ENCODE measurements around the gene LRRC59.
"Not testable (repeated sequence)": the region's sequence is repeated elsewhere in the genome, so short reads cannot be mapped to it uniquely, and the experiment has no call there.

Gene LRRC59

GRCh38 chr17:50419577-50419976, 22.3 kb upstream of the LRRC59 start:
- H3K27me3 ChIP-seq (replicated peaks in 2 of 5; ENCODE audit: control insufficient read depth in 4 of 5, insufficient read depth in 5 of 5, low read length in 4 of 5); H3K4me3 ChIP-seq (ENCODE audit: control insufficient read depth in 1 of 7, extremely low read depth in 1 of 7, insufficient read depth in 4 of 7, low read depth in 2 of 7, low read length in 6 of 7); CTCF ChIA-PET; H3K9me3 ChIP-seq (ENCODE audit: control extremely low read depth in 1 of 5, control insufficient read depth in 4 of 5, insufficient read depth in 2 of 5, low read depth in 1 of 5, low read length in 4 of 5); H3K27ac ChIP-seq (ENCODE audit: insufficient read depth in 1 of 2, low read depth in 1 of 2, low read length in 2 of 2, poor library complexity in 1 of 2, severe bottlenecking in 2 of 2); POLR2A ChIA-PET; H3K36me3 ChIP-seq (ENCODE audit: control insufficient read depth in 4 of 4, insufficient read depth in 4 of 4, low read length in 3 of 4); DNase-seq: not testable (repeated sequence)
- WGBS (ENCODE audit: insufficient coverage), result 100% methylated on average over 9 of the region's 10 CpGs
- peaks cover 6 to 29% (median 20%) of the 10 kb centered on the region in 4 experiments for H3K4me1 ChIP-seq (ENCODE audit: control extremely low read depth in 1 of 4, control insufficient read depth in 4 of 4, insufficient read depth in 4 of 4, low read length in 3 of 4)

DNA sequence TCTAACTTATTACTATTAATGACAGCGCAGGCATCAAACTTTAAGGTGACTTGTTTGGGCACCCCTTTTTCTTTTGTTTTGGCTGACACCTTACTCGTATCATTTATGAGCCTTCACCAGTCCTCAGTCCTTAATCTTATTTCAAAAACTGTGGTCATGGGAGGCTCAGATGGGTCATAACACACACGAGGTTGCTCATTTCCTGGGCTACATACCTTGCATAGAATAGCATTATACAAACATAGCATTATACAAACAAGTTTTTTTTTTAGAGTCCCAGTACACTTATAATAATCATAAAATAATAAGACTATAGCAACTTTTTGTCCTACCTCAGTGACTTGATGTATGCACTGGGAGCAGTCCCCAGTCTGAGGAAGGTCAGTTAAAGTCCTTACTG, 17.5 kb upstream of the LRRC59 start:
- WGBS (ENCODE audit: insufficient coverage), result 95% methylated on average over 3 of the region's 3 CpGs
- CTCF ChIA-PET, result no interaction called here
- no peaks in the 10 kb centered on the region for H3K4me1 ChIP-seq (ENCODE audit: control extremely low read depth in 1 of 4, control insufficient read depth in 4 of 4, insufficient read depth in 4 of 4, low read length in 3 of 4)

GRCh38 chr17:50412188-50412732, 14.9 kb upstream of the LRRC59 start:
- no peak for DNase-seq
- Histone ChIP-seq H3K27me3 (replicated peaks in 2 of 5; ENCODE audit: control insufficient read depth in 4 of 5, insufficient read depth in 5 of 5, low read length in 4 of 5) (no peaks in the 10 kb centered on the region), H3K9me3 (ENCODE audit: control extremely low read depth in 1 of 5, control insufficient read depth in 4 of 5, insufficient read depth in 2 of 5, low read depth in 1 of 5, low read length in 4 of 5) (no peaks in the 10 kb centered on the region), H3K4me3 (ENCODE audit: control insufficient read depth in 1 of 7, extremely low read depth in 1 of 7, insufficient read depth in 4 of 7, low read depth in 2 of 7, low read length in 6 of 7) (no peak overlapping the region), H3K4me1 (ENCODE audit: control extremely low read depth in 1 of 4, control insufficient read depth in 4 of 4, insufficient read depth in 4 of 4, low read length in 3 of 4) (no peaks in the 10 kb centered on the region), H3K27ac (ENCODE audit: insufficient read depth in 1 of 2, low read depth in 1 of 2, low read length in 2 of 2, poor library complexity in 1 of 2, severe bottlenecking in 2 of 2) (no peak overlapping the region), H3K36me3 (ENCODE audit: control insufficient read depth in 4 of 4, insufficient read depth in 4 of 4, low read length in 3 of 4) (no peaks in the 10 kb centered on the region)
- WGBS (ENCODE audit: insufficient coverage), result 83% methylated on average over 3 of the region's 4 CpGs
- ChIA-PET POLR2A (interaction anchor here (0.7 kb wide), 1 partner anchor 15 kb away, joined by 3 read pairs; no protein-coding TSS in a partner anchor), CTCF (interaction anchor here (0.8 to 1.0 kb wide), 2 partner anchors 15 to 21 kb away, joined by 3 read pairs; partner anchors contain the start of gene LRRC59)

More for the DNA sequence above, 17.5 kb upstream of the LRRC59 start:
- H3K36me3 ChIP-seq (ENCODE audit: control insufficient read depth in 4 of 4, insufficient read depth in 4 of 4, low read length in 3 of 4), result no peaks in the 10 kb centered on the region
- no peaks in the 10 kb centered on the region for H3K27me3 ChIP-seq (replicated peaks in 2 of 5; ENCODE audit: control insufficient read depth in 4 of 5, insufficient read depth in 5 of 5, low read length in 4 of 5)
- H3K9me3 ChIP-seq (ENCODE audit: control extremely low read depth in 1 of 5, control insufficient read depth in 4 of 5, insufficient read depth in 2 of 5, low read depth in 1 of 5, low read length in 4 of 5), result no peaks in the 10 kb centered on the region
- DNase-seq, result no peak
- H3K4me3 ChIP-seq (ENCODE audit: control insufficient read depth in 1 of 7, extremely low read depth in 1 of 7, insufficient read depth in 4 of 7, low read depth in 2 of 7, low read length in 6 of 7), result no peak overlapping the region
- POLR2A ChIA-PET, result no interaction called here
- H3K27ac ChIP-seq (ENCODE audit: insufficient read depth in 1 of 2, low read depth in 1 of 2, low read length in 2 of 2, poor library complexity in 1 of 2, severe bottlenecking in 2 of 2), result no peak overlapping the region

DNA sequence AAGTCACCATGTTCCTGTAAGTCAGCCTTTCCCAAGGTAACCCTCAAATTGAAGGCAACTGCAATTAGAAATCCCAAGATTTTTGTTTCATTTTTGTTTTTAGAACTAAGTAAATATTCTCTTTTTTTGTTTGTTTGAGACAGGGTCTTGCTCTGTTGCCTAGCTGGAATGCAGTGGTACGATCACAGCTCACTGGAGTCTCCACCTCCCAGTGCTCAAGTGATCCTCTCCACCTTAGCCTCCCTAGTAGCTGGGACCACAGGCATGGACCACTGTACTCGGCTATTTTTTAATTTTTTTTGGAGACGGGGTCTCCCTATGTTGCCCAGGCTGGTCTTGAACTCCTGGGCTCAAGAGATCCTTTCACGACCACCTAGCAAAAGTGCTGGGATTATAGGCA, 10.6 kb upstream of the LRRC59 start:
- H3K4me3 ChIP-seq (ENCODE audit: control insufficient read depth in 1 of 7, extremely low read depth in 1 of 7, insufficient read depth in 4 of 7, low read depth in 2 of 7, low read length in 6 of 7), result no peak overlapping the region
- no peak overlapping the region for H3K27ac ChIP-seq (ENCODE audit: insufficient read depth in 1 of 2, low read depth in 1 of 2, low read length in 2 of 2, poor library complexity in 1 of 2, severe bottlenecking in 2 of 2)
- WGBS (ENCODE audit: insufficient coverage), result 100% methylated on average over 2 of the region's 4 CpGs
- no peaks in the 10 kb centered on the region for H3K9me3 ChIP-seq (ENCODE audit: control extremely low read depth in 1 of 5, control insufficient read depth in 4 of 5, insufficient read depth in 2 of 5, low read depth in 1 of 5, low read length in 4 of 5)
- POLR2A ChIA-PET, result no interaction called here
- no peak for DNase-seq
- CTCF ChIA-PET, result interaction anchor here (2.8 kb wide), 1 partner anchor 10 kb away, joined by 13 read pairs; the partner anchor contains the start of gene LRRC59
- H3K36me3 ChIP-seq (ENCODE audit: control insufficient read depth in 4 of 4, insufficient read depth in 4 of 4, low read length in 3 of 4), result no peaks in the 10 kb centered on the region
- no peaks in the 10 kb centered on the region for H3K4me1 ChIP-seq (ENCODE audit: control extremely low read depth in 1 of 4, control insufficient read depth in 4 of 4, insufficient read depth in 4 of 4, low read length in 3 of 4)
- peaks cover 0 to 2% (median 0%) of the 10 kb centered on the region in 5 experiments for H3K27me3 ChIP-seq (replicated peaks in 2 of 5; ENCODE audit: control insufficient read depth in 4 of 5, insufficient read depth in 5 of 5, low read length in 4 of 5)

GRCh38 chr17:50406578-50406977, 9.3 kb upstream of the LRRC59 start:
- DNase-seq, result no peak
- no peak overlapping the region for H3K4me3 ChIP-seq (ENCODE audit: control insufficient read depth in 1 of 7, extremely low read depth in 1 of 7, insufficient read depth in 4 of 7, low read depth in 2 of 7, low read length in 6 of 7)
- peaks cover 0 to 2% (median 0%) of the 10 kb centered on the region in 5 experiments for H3K27me3 ChIP-seq (replicated peaks in 2 of 5; ENCODE audit: control insufficient read depth in 4 of 5, insufficient read depth in 5 of 5, low read length in 4 of 5)
- ChIA-PET CTCF (interaction anchor here (2.8 kb wide), 1 partner anchor 9 kb away, joined by 13 read pairs; the partner anchor contains the start of gene LRRC59), POLR2A (no interaction called here)
- H3K27ac ChIP-seq (ENCODE audit: insufficient read depth in 1 of 2, low read depth in 1 of 2, low read length in 2 of 2, poor library complexity in 1 of 2, severe bottlenecking in 2 of 2), result no peak overlapping the region
- no peaks in the 10 kb centered on the region for H3K36me3 ChIP-seq (ENCODE audit: control insufficient read depth in 4 of 4, insufficient read depth in 4 of 4, low read length in 3 of 4)
- 80% methylated on average over 3 of the region's 5 CpGs for WGBS (ENCODE audit: insufficient coverage)
- no peaks in the 10 kb centered on the region for H3K9me3 ChIP-seq (ENCODE audit: control extremely low read depth in 1 of 5, control insufficient read depth in 4 of 5, insufficient read depth in 2 of 5, low read depth in 1 of 5, low read length in 4 of 5)
- H3K4me1 ChIP-seq (ENCODE audit: control extremely low read depth in 1 of 4, control insufficient read depth in 4 of 4, insufficient read depth in 4 of 4, low read length in 3 of 4), result no peaks in the 10 kb centered on the region

GRCh38 chr17:50405351-50405750, 8.0 kb upstream of the LRRC59 start:
- DNase-seq; H3K27me3 ChIP-seq (replicated peaks in 2 of 5; ENCODE audit: control insufficient read depth in 4 of 5, insufficient read depth in 5 of 5, low read length in 4 of 5); H3K4me3 ChIP-seq (ENCODE audit: control insufficient read depth in 1 of 7, extremely low read depth in 1 of 7, insufficient read depth in 4 of 7, low read depth in 2 of 7, low read length in 6 of 7); POLR2A ChIA-PET; H3K4me1 ChIP-seq (ENCODE audit: control extremely low read depth in 1 of 4, control insufficient read depth in 4 of 4, insufficient read depth in 4 of 4, low read length in 3 of 4); H3K9me3 ChIP-seq (ENCODE audit: control extremely low read depth in 1 of 5, control insufficient read depth in 4 of 5, insufficient read depth in 2 of 5, low read depth in 1 of 5, low read length in 4 of 5); H3K27ac ChIP-seq (ENCODE audit: insufficient read depth in 1 of 2, low read depth in 1 of 2, low read length in 2 of 2, poor library complexity in 1 of 2, severe bottlenecking in 2 of 2); H3K36me3 ChIP-seq (ENCODE audit: control insufficient read depth in 4 of 4, insufficient read depth in 4 of 4, low read length in 3 of 4): not testable (repeated sequence)
- CTCF ChIA-PET, result interaction anchor here (2.8 kb wide), 1 partner anchor 8 kb away, joined by 13 read pairs; the partner anchor contains the start of gene LRRC59
- WGBS (ENCODE audit: insufficient coverage), result 100% methylated on average over 1 of the region's 4 CpGs

DNA sequence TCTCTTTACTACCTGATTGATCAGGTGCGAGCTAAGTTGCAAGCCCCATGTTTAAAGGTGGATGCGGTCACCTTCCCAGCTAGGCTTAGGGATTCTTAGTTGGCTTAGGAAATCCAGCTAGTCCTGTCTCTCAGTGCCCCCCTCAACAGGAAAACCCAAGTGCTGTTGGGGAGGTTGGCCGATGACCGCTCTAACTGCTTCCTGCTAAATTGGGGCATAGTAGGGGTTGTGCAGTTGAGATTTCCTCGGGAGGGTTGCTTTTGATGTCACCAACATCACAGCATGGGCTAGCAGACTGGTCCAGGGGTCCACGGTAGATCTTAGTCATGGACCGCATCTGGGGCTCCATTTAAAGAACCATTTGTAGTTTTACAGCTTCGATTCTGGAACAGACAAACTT, 2.3 kb upstream of the LRRC59 start:
- POLR2A ChIA-PET; H3K36me3 ChIP-seq (ENCODE audit: control insufficient read depth in 4 of 4, insufficient read depth in 4 of 4, low read length in 3 of 4); H3K9me3 ChIP-seq (ENCODE audit: control extremely low read depth in 1 of 5, control insufficient read depth in 4 of 5, insufficient read depth in 2 of 5, low read depth in 1 of 5, low read length in 4 of 5); H3K27me3 ChIP-seq (replicated peaks in 2 of 5; ENCODE audit: control insufficient read depth in 4 of 5, insufficient read depth in 5 of 5, low read length in 4 of 5); H3K27ac ChIP-seq (ENCODE audit: insufficient read depth in 1 of 2, low read depth in 1 of 2, low read length in 2 of 2, poor library complexity in 1 of 2, severe bottlenecking in 2 of 2); H3K4me3 ChIP-seq (ENCODE audit: control insufficient read depth in 1 of 7, extremely low read depth in 1 of 7, insufficient read depth in 4 of 7, low read depth in 2 of 7, low read length in 6 of 7); DNase-seq: not testable (repeated sequence)
- WGBS (ENCODE audit: insufficient coverage), result 95% methylated on average over 5 of the region's 8 CpGs
- peaks cover 5 to 22% (median 21%) of the 10 kb centered on the region in 4 experiments for H3K4me1 ChIP-seq (ENCODE audit: control extremely low read depth in 1 of 4, control insufficient read depth in 4 of 4, insufficient read depth in 4 of 4, low read length in 3 of 4)
- CTCF ChIA-PET, result interaction anchor here (0.7 to 10.9 kb wide), 4 partner anchors 9 to 27 kb away, joined by 3 to 79 read pairs (median 10); partner anchors contain the start of gene ACSF2

Measured in common myeloid progenitor, CD34-positive (primary cell).